ENCODE measurements around the gene ITGAE.

Gene ITGAE

GRCh38 chr17:3818786-3819185, 17.8 kb upstream of the ITGAE start:
- no peak for TF ChIP-seq PAX5 (IDR thresholded peaks at IDR 0.05; ENCODE audit: insufficient read depth, low read length, severe bottlenecking)
- TF ChIP-seq SPI1 (IDR thresholded peaks at IDR 0.05; ENCODE audit: low read depth, low read length) = no peak
- TF ChIP-seq POLR2AphosphoS5 (IDR thresholded peaks at IDR 0.05; ENCODE audit: low read depth, low read length) = no peak
- no peak for TF ChIP-seq TAF1 (IDR thresholded peaks at IDR 0.05; ENCODE audit: low read depth, low read length)
- no peak for TF ChIP-seq POLR2A (IDR thresholded peaks at IDR 0.05; ENCODE audit: low read depth, low read length)
- TF ChIP-seq POU2F2 (IDR thresholded peaks at IDR 0.05; ENCODE audit: low read depth, low read length) = no peak
- FAIRE-seq (no peak), DNase-seq (ENCODE audit: insufficient read length, low spot score) (no peak)

- FAIRE-seq = no peak
- no peak for DNase-seq (ENCODE audit: insufficient read length, low spot score)
- no peak for TF ChIP-seq POU2F2 (IDR thresholded peaks at IDR 0.05; ENCODE audit: low read depth, low read length)
- TF ChIP-seq TAF1 (IDR thresholded peaks at IDR 0.05; ENCODE audit: low read depth, low read length) = no peak
- TF ChIP-seq POLR2A (IDR thresholded peaks at IDR 0.05; ENCODE audit: low read depth, low read length) = no peak
- no peak for TF ChIP-seq PAX5 (IDR thresholded peaks at IDR 0.05; ENCODE audit: insufficient read depth, low read length, severe bottlenecking)
- TF ChIP-seq SPI1 (IDR thresholded peaks at IDR 0.05; ENCODE audit: low read depth, low read length) = no peak
- TF ChIP-seq POLR2AphosphoS5 (IDR thresholded peaks at IDR 0.05; ENCODE audit: low read depth, low read length) = no peak
Observed at GRCh38 chr17:3817851-3818605, 17.0 kb upstream of the ITGAE start.

- no peak for TF ChIP-seq SPI1 (IDR thresholded peaks at IDR 0.05; ENCODE audit: low read depth, low read length)
- no peak for TF ChIP-seq TAF1 (IDR thresholded peaks at IDR 0.05; ENCODE audit: low read depth, low read length)
- TF ChIP-seq PAX5 (IDR thresholded peaks at IDR 0.05; ENCODE audit: insufficient read depth, low read length, severe bottlenecking) = no peak
- TF ChIP-seq POU2F2 (IDR thresholded peaks at IDR 0.05; ENCODE audit: low read depth, low read length) = no peak
- TF ChIP-seq POLR2A (IDR thresholded peaks at IDR 0.05; ENCODE audit: low read depth, low read length) = no peak
- TF ChIP-seq POLR2AphosphoS5 (IDR thresholded peaks at IDR 0.05; ENCODE audit: low read depth, low read length) = no peak
- DNase-seq (ENCODE audit: insufficient read length, low spot score) (no peak), FAIRE-seq (no peak)
Observed at GRCh38 chr17:3815925-3816324, 14.9 kb upstream of the ITGAE start.

GRCh38 chr17:3815122-3815521, 14.1 kb upstream of the ITGAE start:
- TF ChIP-seq SPI1 (IDR thresholded peaks at IDR 0.05; ENCODE audit: low read depth, low read length) = no peak
- FAIRE-seq = no peak
- DNase-seq (ENCODE audit: insufficient read length, low spot score) = no peak

- TF ChIP-seq SPI1 (IDR thresholded peaks at IDR 0.05; ENCODE audit: low read depth, low read length) (no peak), TAF1 (IDR thresholded peaks at IDR 0.05; ENCODE audit: low read depth, low read length) (no peak), POU2F2 (IDR thresholded peaks at IDR 0.05; ENCODE audit: low read depth, low read length) (no peak), PAX5 (IDR thresholded peaks at IDR 0.05; ENCODE audit: insufficient read depth, low read length, severe bottlenecking) (no peak), POLR2AphosphoS5 (IDR thresholded peaks at IDR 0.05; ENCODE audit: low read depth, low read length) (no peak), POLR2A (IDR thresholded peaks at IDR 0.05; ENCODE audit: low read depth, low read length) (no peak)
- DNase-seq (ENCODE audit: insufficient read length, low spot score) (no peak), FAIRE-seq (no peak)
Observed at GRCh38 chr17:3814361-3814760, 13.4 kb upstream of the ITGAE start.

- DNase-seq (ENCODE audit: insufficient read length, low spot score) (no peak), FAIRE-seq (no peak)
- TF ChIP-seq SPI1 (IDR thresholded peaks at IDR 0.05; ENCODE audit: low read depth, low read length) = no peak
- TF ChIP-seq POU2F2 (IDR thresholded peaks at IDR 0.05; ENCODE audit: low read depth, low read length) = no peak
- no peak for TF ChIP-seq POLR2A (IDR thresholded peaks at IDR 0.05; ENCODE audit: low read depth, low read length)
- no peak for TF ChIP-seq TAF1 (IDR thresholded peaks at IDR 0.05; ENCODE audit: low read depth, low read length)
- TF ChIP-seq POLR2AphosphoS5 (IDR thresholded peaks at IDR 0.05; ENCODE audit: low read depth, low read length) = no peak
- TF ChIP-seq PAX5 (IDR thresholded peaks at IDR 0.05; ENCODE audit: insufficient read depth, low read length, severe bottlenecking) = no peak
Observed at GRCh38 chr17:3813171-3813570, 12.2 kb upstream of the ITGAE start.

GRCh38 chr17:3812771-3813170, 11.8 kb upstream of the ITGAE start:
- FAIRE-seq (no peak), DNase-seq (ENCODE audit: insufficient read length, low spot score) (no peak)
- TF ChIP-seq PAX5 (IDR thresholded peaks at IDR 0.05; ENCODE audit: insufficient read depth, low read length, severe bottlenecking) (no peak), POLR2AphosphoS5 (IDR thresholded peaks at IDR 0.05; ENCODE audit: low read depth, low read length) (no peak), POLR2A (IDR thresholded peaks at IDR 0.05; ENCODE audit: low read depth, low read length) (no peak), SPI1 (IDR thresholded peaks at IDR 0.05; ENCODE audit: low read depth, low read length) (no peak)

GRCh38 chr17:3812284-3812683, 11.3 kb upstream of the ITGAE start:
- DNase-seq (ENCODE audit: insufficient read length, low spot score) (no peak), FAIRE-seq (no peak)
- no peak for TF ChIP-seq POLR2AphosphoS5 (IDR thresholded peaks at IDR 0.05; ENCODE audit: low read depth, low read length)
- no peak for TF ChIP-seq PAX5 (IDR thresholded peaks at IDR 0.05; ENCODE audit: insufficient read depth, low read length, severe bottlenecking)
- no peak for TF ChIP-seq POU2F2 (IDR thresholded peaks at IDR 0.05; ENCODE audit: low read depth, low read length)

- FAIRE-seq = peak; percentile 70
- no peak for DNase-seq (ENCODE audit: insufficient read length, low spot score)
- TF ChIP-seq POU2F2 (IDR thresholded peaks at IDR 0.05; ENCODE audit: low read depth, low read length) = no peak
- no peak for TF ChIP-seq POLR2AphosphoS5 (IDR thresholded peaks at IDR 0.05; ENCODE audit: low read depth, low read length)
- no peak for TF ChIP-seq TAF1 (IDR thresholded peaks at IDR 0.05; ENCODE audit: low read depth, low read length)
- TF ChIP-seq SPI1 (IDR thresholded peaks at IDR 0.05; ENCODE audit: low read depth, low read length) = no peak
- TF ChIP-seq POLR2A (IDR thresholded peaks at IDR 0.05; ENCODE audit: low read depth, low read length) = no peak
- no peak for TF ChIP-seq PAX5 (IDR thresholded peaks at IDR 0.05; ENCODE audit: insufficient read depth, low read length, severe bottlenecking)
Observed at GRCh38 chr17:3810019-3810418, 9.0 kb upstream of the ITGAE start.

- DNase-seq (ENCODE audit: insufficient read length, low spot score) = no peak
- FAIRE-seq = no peak
- TF ChIP-seq PAX5 (IDR thresholded peaks at IDR 0.05; ENCODE audit: insufficient read depth, low read length, severe bottlenecking) = no peak
- no peak for TF ChIP-seq TAF1 (IDR thresholded peaks at IDR 0.05; ENCODE audit: low read depth, low read length)
- TF ChIP-seq POLR2A (IDR thresholded peaks at IDR 0.05; ENCODE audit: low read depth, low read length) = no peak
- TF ChIP-seq POLR2AphosphoS5 (IDR thresholded peaks at IDR 0.05; ENCODE audit: low read depth, low read length) = no peak
- no peak for TF ChIP-seq POU2F2 (IDR thresholded peaks at IDR 0.05; ENCODE audit: low read depth, low read length)
- TF ChIP-seq SPI1 (IDR thresholded peaks at IDR 0.05; ENCODE audit: low read depth, low read length) = no peak
Observed at GRCh38 chr17:3809135-3809534, 8.1 kb upstream of the ITGAE start.
